ENCODE measurements around the gene CSRP2. TPM values are rescaled to one million over a fixed set of nuclear protein-coding genes. Genes with fewer than 3 reads are reported as not detected.

Gene CSRP2
- total and polyA plus RNA-seq, 4 donors = 3.7 to 38.0 (median 26.2) TPM

DNA sequence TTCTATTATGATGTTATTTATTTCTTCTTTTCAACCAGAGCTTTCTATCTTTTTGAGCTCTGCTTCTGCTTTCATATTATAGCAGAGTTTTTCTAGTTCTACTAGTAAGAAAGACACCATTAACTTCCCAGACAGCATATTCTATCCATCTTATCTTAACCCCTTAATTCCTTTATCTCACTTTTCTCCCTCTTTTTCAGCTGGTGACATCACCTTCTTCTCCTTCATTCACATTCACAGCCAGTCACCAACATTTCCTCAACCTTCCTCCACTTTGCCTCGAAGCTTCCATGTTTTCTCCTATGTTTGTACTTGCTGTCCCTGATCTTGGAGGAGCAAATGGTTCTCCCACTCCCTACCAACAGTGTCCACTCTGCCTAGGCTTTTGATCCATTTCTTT is 3.5 kb upstream of the CSRP2 start:
- H3K27me3 ChIP-seq (ENCODE audit: control insufficient read depth in 4 of 4, insufficient read depth in 4 of 4, low read length in 3 of 4) = no peaks in the 10 kb centered on the region
- WGBS = 81% methylated on average over 1 of the region's 1 CpG
- TF ChIP-seq ATF3 (IDR thresholded peaks at IDR 0.05) (no peak), RXRA (IDR thresholded peaks at IDR 0.05) (no peak)

GRCh38 chr12:76881142-76881541 is 2.3 kb upstream of the CSRP2 start:
- Histone ChIP-seq H3K9ac (ENCODE audit: low read depth in 1 of 2, low read length in 2 of 2) (no peak overlapping the region), H3K9me3 (ENCODE audit: control insufficient read depth in 4 of 4, low read length in 3 of 4) (no peaks in the 10 kb centered on the region), H3K36me3 (ENCODE audit: control insufficient read depth in 4 of 4, insufficient read depth in 3 of 4, low read depth in 1 of 4, low read length in 3 of 4) (no peaks in the 10 kb centered on the region), H3K4me3 (ENCODE audit: low read depth in 1 of 3, low read length in 3 of 3) (no peak overlapping the region), H3K27me3 (ENCODE audit: control insufficient read depth in 4 of 4, insufficient read depth in 4 of 4, low read length in 3 of 4) (no peaks in the 10 kb centered on the region), H3K4me1 (ENCODE audit: control insufficient read depth in 4 of 4, insufficient read depth in 4 of 4, low read length in 3 of 4) (peaks cover 0 to 18% (median 4%) of the 10 kb centered on the region in 4 donors), H3K27ac (ENCODE audit: low read depth in 1 of 2, low read length in 2 of 2) (no peak overlapping the region)
- DNase-seq (ENCODE audit: low spot score) = no peak
- TF ChIP-seq GABPA (IDR thresholded peaks at IDR 0.05 in 1 of 2, conservative IDR thresholded peaks at IDR 0.05 in 1 of 2) (no peak), NR2F2 (IDR thresholded peaks at IDR 0.05) (no peak), SP1 (IDR thresholded peaks at IDR 0.05) (no peak), HNF4G (IDR thresholded peaks at IDR 0.05) (no peak), RAD21 (IDR thresholded peaks at IDR 0.05) (no peak), RXRA (IDR thresholded peaks at IDR 0.05) (no peak), JUND (IDR thresholded peaks at IDR 0.05) (no peak), CTCF (IDR thresholded peaks at IDR 0.05; ENCODE audit: low read depth, low read length, missing input control) (no peak), EGR1 (IDR thresholded peaks at IDR 0.05; ENCODE audit: low read depth in 2 of 2) (no peak), REST (IDR thresholded peaks at IDR 0.05) (no peak), MAX (IDR thresholded peaks at IDR 0.05) (no peak), ATF3 (IDR thresholded peaks at IDR 0.05) (no peak), FOXA1 (IDR thresholded peaks at IDR 0.05) (no peak), YY1 (IDR thresholded peaks at IDR 0.05) (no peak), TAF1 (conservative IDR thresholded peaks at IDR 0.05) (no peak), ZBTB33 (IDR thresholded peaks at IDR 0.05) (no peak), FOXA2 (IDR thresholded peaks at IDR 0.05) (no peak)

More for the DNA sequence above, 3.5 kb upstream of the CSRP2 start:
- peaks cover 0 to 17% (median 4%) of the 10 kb centered on the region in 4 donors for H3K4me1 ChIP-seq (ENCODE audit: control insufficient read depth in 4 of 4, insufficient read depth in 4 of 4, low read length in 3 of 4)
- DNase-seq (ENCODE audit: low spot score) = no peak
- no peak overlapping the region for H3K9ac ChIP-seq (ENCODE audit: low read depth in 1 of 2, low read length in 2 of 2)
- H3K4me3 ChIP-seq (ENCODE audit: low read depth in 1 of 3, low read length in 3 of 3) = no peak overlapping the region
- no peaks in the 10 kb centered on the region for H3K36me3 ChIP-seq (ENCODE audit: control insufficient read depth in 4 of 4, insufficient read depth in 3 of 4, low read depth in 1 of 4, low read length in 3 of 4)
- no peaks in the 10 kb centered on the region for H3K9me3 ChIP-seq (ENCODE audit: control insufficient read depth in 4 of 4, low read length in 3 of 4)
- H3K27ac ChIP-seq (ENCODE audit: low read depth in 1 of 2, low read length in 2 of 2) = no peak overlapping the region

All from liver (tissue), 9 donors.